Uterus (tissue), 2 donors: ENCODE data around the gene KLHL17.

Source experiments
- CTCF ChIP-seq, 4 experiments: fragments of 200-600 bp in 2 of 4; fragments of 450-650 bp in 2 of 4; sonication (generic) in 2 of 4; IDR thresholded peaks; one replicate each; pipeline ENCODE4 v1.5.1; 2016 to 2019; ENCODE audit warnings: antibody characterized with exemption in 4 of 4, mild to moderate bottlenecking in 2 of 4, moderate library complexity in 1 of 4
- POLR2A ChIP-seq, 2 donors: fragments of 450-650 bp; IDR thresholded peaks; one replicate each; pipeline ENCODE4 v1.6.1; 2016; ENCODE audit warnings: antibody characterized with exemption in 2 of 2, mild to moderate bottlenecking in 1 of 2, moderate library complexity in 1 of 2

GRCh38 chr1:918843-919242 lies 41.5 kb upstream of the KLHL17 start:
- no peak for TF ChIP-seq POLR2A (IDR thresholded peaks at IDR 0.05)
- no peak for TF ChIP-seq CTCF (IDR thresholded peaks at IDR 0.05)
